HG02870 (cell line): ENCODE results near the gene RAB43.
"Not testable (repeated sequence)": the region's sequence is repeated elsewhere in the genome, so short reads cannot be mapped to it uniquely, and the experiment has no call there.

ENCODE experiments used
- ATAC-seq: cut with Tn5 transposase; IDR thresholded peaks from one replicate; pipeline ENCODE4 v1.9.1; 2021; ENCODE audit warnings: mild to moderate bottlenecking, moderate library complexity; ENCODE audit not compliant: unreplicated experiment

RAB43 gene

DNA sequence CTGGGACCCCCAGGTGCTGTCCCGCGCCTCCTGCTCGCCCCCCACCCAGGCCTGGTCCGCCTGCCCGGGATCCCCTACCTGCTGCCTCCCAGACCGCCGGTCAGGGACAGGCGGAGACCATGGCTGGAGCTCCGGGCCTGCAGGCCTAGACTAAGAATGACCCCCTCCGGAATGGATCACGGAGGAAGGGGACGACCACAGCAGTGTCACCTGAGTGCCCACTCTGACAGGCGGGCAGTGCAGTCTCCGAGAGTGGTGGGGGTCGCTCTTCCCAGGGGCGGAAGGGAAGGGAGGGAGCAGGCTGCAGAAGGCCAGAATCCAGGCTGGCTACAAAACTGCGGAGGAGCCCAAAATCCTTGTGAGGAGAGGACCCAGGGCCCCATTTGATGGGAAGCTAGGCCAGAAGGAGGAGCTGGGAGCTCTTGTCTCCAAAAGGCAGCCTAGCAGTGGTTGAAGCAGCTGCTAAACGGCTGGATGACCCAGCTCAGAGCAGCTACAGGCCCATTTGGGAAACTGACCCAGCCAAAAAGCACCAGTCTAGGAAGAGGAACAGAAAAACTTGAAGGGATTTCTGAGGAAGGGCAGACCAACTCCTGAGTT is 908 bp upstream of the RAB43 start:
- ATAC-seq, result no peak

DNA sequence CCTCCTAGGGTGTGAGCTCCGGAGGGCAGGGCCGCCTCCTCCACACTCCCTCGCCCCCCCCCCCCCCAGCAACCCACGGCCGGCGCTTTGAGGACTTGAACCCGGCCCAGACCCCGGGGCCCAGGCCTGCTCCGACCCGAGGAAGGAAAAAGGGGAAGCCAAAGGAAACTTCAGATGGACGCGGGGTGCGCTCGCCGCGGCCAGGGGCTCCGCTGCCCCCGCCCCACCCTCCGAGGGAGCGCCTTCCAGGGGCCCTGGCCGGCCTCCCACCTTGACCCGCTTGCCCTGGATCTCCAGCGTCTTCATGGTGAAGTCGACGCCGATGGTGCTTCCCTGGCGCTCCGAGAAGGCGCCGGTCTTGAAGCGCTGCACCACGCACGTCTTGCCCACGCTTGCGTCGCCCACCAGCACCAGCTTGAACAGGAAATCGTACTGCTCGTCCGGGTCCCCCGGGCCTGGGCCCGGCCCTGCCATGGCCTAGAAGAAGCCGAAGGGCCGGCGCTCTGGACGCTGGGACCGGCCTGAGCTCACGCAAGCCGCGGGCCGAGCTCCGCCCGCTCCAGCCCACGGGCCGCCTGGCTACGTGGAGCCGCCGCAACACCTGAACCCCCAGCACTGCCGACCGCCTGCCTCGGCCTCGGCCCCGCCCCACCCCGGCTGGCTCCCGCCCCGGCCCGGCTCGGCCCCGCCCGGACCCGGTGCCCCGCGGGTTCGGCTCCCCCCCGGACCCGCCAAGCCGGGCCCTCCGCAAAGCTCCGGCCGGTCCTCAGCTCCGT is 400 bp downstream of the RAB43 start:
- no peak for ATAC-seq

DNA sequence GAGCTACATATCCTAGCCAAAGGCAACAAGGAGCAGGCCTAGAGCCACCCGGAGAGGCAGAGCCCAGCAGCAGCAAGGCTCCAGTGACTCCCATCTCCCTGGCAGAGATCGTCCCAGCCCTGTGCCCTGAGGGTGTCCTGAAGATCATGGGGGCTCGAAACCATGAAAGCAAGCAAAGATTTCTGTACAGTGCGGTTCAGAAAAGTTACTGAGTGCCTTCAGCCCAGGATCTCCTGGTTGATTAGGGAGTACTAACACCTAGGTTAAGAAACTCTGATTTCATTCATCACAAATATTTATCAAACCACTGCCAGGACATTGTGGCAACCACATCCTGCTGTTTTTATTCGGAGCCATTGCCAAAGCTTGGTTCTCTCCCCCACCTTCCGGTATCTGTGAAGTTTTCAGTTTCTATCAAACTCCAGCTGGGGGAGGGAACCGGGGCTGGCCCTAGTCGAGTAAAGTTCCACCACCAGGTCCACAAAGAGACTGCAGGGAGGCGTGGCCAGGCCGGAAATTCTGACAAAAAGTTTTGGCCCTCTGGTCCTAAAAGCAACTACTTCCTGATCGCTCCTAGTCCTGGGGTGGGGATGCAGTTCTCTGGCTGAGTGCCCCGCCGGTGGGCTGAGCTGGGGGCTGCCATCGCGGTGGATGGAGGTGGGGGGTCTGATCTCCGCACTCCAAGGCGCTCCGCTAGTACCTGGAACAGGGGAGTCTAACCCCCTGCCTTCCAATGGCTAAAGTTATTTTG is 1.2 kb downstream of the RAB43 start:
- ATAC-seq, result peak; percentile 71

DNA sequence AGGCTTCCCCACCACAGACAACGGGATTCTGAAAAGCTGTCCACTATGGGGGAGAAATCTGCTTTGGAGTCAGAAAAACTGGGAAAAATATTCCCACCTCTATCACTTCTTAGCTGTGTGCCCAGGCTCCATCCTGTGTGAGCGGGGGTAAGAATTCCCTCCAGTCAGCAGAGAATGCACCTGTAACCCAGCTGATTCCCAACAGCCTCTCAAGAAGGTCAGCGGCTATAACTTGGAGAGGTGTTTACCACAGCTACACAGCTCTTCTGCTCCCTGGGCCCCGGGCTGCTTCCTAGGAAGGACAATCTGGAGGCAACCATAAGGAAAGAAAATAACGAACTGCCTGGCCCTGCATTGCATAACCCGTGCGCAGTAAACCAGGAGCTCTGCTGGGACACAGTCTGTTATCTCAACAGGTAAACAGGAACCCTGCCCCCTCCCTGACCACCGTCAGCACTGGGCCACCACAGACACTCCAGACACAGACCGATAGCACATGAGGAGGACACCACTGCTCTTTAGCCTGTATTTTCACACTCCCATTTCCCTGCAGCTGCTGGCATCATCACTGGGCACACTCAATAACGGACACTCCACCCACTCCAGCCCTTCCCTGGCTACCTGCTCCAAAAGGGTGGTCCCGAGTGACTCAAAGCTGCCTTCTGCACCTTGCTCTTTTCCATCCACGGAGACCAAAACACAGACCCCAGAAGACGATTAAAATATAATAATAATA is 2.1 kb downstream of the RAB43 start:
- no peak for ATAC-seq

DNA sequence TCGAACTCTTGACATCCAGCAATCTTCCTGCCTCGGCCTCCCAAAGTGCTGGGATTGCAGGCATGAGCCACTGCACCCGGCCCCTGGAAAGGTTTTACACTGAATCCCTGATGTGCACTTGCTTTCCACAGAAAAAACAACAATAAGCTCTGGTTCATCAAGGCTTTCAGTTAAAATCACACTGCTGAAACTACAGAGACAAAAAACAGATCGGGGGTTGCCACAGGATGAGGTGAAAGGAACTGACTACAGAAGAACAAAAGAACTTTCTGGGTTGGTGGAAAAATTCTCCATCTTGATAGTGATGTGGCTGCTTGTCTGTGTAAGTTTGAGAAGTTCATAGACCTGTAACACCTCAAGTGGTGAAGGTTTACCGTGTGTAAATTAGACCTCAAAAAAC is 2.9 kb downstream of the RAB43 start:
- ATAC-seq, result no peak

DNA sequence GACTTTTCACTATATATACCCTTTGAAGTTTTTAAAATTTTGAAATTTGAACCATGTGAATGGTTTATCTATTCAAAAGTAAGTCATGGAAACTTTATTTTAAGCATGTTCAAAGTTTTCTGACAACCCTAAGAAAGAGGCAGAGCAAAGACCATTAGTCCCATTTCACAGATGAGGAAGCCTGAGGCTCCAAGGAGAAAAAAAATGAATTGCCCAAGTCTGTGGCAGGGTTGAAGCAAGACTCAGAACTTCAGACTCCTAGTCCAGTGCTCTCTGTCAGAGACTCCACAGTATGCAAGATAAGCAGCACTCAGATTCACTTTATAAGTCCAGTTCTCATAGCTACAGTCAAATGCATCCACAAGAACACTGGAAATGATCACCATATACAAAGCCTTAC is 4.5 kb downstream of the RAB43 start:
- no peak for ATAC-seq

DNA sequence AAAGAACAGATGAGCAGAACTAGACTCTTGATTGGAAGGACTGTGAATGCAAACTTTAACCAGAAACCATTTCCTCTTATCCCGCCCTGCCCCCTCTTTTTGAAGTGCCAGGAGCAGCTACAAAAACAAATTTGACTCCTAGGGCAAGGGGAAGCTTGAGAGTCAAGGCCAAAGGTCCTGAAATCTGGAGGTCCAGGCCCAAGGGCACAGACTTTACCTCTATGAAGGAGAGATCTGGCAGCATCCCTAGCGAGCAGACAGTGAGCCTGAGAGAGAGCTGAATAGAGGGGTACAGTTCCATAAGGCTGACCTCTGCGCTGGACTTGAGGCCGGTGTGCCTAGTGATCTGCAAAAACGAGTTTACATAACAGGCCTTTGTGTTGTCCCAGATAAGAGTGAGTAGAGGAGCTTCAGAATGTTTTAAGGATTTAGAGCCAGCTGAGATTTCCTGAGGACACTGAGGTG is 5.1 kb downstream of the RAB43 start:
- ATAC-seq, result no peak

DNA sequence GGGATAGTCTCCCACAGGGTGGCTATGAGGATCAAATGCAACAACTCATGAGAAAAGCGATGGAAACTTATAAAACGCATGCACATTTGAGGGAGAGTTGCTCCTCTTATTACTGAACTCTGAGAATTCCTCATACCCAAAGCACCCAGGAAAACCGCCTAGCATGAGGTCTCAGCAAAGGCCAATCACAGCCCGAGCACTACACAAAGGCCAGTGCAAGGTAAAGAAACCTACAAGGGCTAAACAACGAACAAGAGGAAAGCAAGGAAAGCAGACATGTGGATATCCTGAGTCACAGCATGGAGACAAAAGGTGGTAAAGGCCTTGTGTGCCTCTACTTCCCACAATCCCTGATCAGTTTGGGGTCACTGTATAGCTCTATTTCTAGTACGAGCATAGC is 7.1 kb downstream of the RAB43 start:
- no peak for ATAC-seq

DNA sequence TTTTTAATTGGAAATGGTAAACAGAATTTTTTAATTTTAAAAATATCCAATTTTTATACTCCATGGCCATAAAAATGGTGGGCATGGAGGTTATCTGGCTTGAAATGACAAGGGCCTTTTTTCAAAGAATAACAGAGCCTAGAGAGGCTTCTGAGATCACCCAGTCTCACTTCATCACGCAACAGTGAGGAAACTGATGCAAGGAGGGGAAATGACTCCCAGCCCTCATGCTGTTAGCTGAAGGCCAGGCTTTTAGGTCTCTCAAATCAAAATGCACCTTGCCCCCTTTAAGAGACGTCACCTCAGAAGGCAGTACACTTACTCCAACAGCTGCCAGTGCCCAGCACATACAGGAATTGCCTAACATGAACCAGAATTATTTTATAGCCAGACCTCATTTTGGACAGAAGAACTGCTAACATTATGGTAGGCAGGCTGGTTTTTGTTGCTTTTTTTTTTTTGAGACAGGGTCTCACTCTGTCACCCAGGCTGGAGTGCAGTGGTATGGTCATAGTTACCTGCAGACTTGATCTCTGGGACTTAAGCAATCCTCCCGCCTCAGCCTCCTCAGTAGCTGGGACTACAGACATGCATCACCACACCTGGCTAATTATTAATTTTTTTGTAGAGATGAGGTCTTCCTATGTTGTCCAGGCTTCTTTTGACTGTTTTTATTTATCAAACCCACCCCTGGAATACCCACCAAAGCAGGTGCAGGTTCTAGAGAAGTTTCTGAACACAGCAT is 9.1 kb downstream of the RAB43 start:
- ATAC-seq, result no peak

DNA sequence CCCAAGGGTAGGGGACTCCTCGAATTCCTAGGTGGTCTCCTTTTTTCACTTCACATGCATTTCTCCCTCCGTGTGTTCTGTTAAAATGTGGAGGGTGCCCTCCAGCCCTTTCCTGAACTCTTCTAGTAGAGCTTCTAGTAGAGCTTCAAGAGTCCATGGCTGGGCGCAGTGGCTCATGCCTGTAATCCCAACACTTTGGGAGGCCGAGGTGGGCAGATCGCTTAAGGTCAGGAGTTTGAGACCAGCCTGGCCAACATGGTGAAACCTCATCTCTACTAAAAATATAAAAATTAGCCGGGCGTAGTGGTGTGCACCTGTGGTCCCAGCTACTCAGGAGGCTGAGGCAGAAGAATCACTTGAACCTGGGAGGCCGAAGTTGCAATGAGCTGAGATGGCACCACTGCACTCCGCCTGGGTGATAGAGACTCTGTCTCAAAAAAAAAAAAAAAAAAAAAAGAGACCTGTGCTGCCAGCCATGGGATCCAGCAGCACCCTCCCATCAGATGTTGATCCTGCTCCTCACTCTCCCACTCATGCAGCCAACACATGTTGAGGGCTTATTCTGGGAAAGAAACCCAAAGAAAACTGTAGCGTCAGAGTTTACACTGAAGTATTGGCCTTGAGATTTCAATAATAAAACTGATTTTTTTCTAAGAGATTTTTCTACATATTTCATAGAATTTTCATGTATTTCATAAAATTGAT is 10.4 kb downstream of the RAB43 start:
- ATAC-seq, result not testable (repeated sequence)

DNA sequence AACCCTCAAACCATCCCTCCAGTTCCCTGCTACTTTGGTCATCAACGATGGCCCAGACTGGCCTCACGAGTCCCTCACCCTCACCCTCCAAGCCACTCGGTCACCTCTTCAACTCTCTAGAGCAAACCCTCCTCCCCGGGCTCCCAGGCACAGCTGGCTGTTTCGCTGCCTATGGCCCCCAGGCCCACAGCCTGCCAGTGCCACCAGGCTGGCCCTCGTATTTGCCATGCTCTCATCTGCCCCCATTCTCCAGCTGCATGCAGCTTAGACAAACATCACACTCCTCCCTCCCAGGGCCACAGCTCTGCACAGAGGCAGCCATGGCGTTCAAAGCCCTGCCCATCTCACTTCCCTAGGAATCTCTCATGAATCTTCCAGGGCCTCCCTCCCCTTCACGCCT is 13.8 kb downstream of the RAB43 start:
- ATAC-seq, result no peak

DNA sequence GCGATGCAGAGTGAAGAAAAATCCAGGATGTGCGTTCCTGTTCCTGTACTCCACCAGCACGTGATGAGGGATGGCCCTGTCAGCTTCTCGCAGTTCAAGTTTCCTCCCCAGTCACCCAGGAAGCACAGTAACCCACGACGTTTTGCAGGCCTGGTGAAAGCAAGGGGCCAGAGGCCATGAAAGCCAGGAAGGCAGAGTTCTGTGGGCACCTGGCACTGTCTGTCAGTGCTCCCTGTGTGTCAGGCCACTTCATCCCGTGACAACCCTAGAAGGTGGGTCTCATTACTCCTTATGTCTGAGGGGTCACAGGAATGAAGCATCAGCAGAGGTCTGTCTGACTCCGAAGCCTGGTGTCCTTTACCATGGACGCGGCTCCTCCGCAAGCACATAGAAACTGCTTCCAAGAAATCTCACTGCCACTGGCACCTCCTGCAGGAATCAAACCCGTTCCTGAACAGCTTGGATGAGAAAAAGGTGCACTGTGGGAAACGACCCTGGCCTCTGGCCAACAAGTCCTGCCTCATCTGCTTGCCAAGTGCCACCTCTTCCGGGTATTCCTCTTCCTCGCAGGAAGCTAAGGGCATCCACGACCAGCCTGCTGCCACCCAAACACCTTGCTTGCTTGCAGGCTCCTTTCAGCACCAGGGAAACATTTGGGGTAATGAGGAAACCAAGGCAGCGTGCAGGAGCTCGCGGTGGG is 14.6 kb downstream of the RAB43 start:
- no peak for ATAC-seq

DNA sequence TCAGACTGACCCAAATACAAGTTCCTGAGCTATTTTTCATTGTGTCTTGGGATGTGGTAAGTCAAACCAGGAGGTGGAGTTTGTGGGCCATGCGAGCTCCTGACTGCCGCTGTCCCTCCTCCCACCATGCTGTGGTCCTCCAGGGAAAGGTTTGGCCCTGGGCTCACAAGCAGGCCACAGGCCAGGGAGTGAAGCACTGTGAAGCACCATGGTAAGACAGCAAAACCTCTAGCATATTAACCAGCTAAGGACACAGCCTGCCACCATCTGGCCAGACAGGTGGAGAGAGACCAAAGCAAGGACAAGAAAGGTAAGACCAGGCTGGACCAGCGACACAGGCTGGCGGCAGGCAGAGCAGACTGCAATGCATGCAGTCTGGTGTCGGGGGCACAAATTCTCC is 15.3 kb downstream of the RAB43 start:
- no peak for ATAC-seq

DNA sequence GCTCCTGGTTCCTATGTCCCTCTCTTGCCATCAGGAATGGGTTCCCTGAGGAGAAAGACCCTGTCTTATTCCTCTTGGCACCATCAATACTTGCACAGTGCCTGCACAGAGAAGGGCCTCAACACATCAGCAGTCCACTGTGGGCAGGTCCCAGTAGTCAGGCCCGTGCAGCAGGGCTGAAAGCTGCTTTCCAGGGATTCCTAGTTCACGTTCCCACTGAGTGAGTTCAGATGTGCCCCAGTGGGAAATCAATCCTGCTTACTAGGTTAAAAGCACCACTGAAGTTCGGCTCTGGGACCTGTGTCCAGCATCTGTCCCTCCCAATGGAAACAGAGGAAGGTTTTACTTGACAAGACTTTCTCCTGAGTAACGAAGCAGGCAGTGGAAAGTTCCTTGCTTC is 15.7 kb downstream of the RAB43 start:
- no peak for ATAC-seq

DNA sequence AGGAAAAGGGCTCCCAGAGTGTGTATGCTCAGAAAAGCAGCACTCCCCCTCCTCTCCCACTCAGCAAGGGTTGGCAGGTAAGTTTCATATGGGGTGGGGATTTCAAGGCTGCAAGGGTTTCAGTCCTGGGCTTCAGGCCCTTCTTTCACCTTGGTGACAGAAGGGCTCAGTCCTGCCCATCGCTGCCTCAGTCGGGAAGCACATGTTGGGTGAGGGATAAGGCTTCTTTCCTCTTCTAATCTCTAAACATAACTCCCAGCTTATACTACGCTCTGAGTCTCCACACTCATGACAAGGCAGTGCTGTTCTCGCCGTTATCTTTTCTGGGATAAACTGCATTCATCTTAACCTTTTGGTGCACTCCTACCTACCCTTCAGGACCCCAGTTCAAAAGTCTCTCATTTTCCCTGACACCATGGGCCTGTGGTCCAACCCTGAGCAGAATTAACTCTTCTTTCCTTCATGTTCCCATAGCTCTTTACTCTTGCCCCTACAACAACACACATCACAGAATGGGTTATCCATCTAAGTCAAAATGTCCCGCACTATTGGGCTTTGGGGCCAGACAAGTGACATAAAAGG is 17.0 kb downstream of the RAB43 start:
- ATAC-seq, result no peak

DNA sequence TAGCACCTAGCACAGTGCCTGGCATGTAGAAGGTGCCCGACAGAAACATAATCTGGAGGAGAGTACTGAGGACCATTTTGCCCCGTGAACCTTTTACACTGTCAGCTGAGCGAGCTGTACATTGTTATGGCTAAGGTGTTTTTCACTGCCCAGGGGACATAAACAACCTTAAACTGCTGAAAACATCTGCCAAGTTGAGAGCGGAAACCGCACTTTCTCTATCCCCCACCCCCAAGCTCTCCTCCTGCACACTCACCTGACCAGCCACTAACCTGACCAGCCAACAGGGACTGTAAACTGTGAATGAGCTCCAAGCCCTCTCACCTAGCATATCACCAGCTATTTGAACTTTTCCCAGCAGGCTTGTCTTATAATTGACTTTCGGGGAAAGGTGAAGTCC is 17.6 kb downstream of the RAB43 start:
- ATAC-seq, result no peak

DNA sequence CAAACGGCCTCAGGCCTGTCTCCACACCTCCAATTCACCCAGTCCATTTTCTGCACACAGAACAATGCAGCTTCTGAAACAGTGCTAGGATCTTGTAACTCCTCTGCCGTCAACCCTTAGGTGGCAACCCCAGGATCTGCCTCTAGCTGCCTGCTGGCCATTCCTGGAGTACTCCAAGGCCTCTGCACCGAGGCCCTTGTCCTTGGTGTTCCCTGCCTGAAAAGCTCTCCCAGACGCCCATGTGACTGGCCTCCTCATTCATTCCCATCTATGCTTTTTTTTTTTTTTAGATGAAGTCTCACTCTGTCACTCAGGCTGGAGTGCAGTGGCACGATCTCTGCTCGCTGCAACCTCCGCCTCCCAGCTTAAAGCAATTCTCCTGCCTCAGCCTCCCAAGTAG is 18.3 kb downstream of the RAB43 start:
- no peak for ATAC-seq

DNA sequence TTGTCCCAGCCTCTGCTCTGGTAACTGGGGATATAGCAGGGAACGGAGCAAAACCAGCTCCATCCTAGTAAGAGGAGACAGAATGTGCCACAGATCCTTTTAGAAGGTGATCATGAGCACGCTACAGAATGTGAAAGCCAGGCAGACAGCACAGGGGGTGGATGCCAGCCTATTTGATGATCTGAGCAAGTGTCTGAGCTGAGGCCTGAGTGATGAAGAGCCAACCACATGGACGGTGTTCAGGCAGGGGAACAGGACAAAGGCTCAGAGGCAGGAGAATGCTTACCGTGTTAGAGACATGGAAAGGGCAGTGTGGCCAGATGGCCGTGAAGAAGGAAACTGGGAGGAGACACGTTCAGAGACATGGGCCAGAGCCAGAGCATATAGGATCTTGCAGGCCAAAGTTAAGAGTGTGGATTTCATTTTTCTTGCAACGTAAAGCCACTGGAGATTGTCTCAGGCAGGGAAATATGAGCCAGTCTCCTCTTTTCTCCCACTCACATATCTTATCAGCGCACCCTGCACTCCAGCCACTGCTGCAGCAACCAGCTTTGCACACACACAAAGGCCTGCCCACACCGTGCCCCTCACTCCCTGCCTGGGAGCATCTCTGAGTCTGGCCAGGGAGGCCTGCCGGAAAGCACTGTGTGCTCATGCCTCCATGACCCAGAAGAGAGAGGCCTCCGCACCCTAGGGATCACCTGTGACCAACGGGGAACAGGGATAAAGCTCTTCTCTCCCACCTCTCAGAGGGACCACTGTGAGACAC is 20.1 kb downstream of the RAB43 start:
- no peak for ATAC-seq
